Activated CD4-positive, alpha-beta T cell treated with anti-CD3 and anti-CD28 coated beads for 4 hours (primary cell): ENCODE measurements around the gene DPP4.
"Not testable (repeated sequence)": the region's sequence is repeated elsewhere in the genome, so short reads cannot be mapped to it uniquely, and the experiment has no call there.

Source experiments
- DNase-seq, 2 donors: peaks; one replicate each; pipeline ENCODE4 v3.0.0-alpha.2; 2020

The DPP4 gene

GRCh38 chr2:162056796-162057399 lies 17.1 kb downstream of the DPP4 start:
- DNase-seq: no peak

- DNase-seq: no peak
Observed at GRCh38 chr2:162053808-162054155, 20.2 kb downstream of the DPP4 start.

GRCh38 chr2:162053066-162053807 lies 20.8 kb downstream of the DPP4 start:
- no peak for DNase-seq

- no peak for DNase-seq
Observed at GRCh38 chr2:162050513-162050961, 23.5 kb downstream of the DPP4 start.

GRCh38 chr2:162049089-162049488 lies 24.9 kb downstream of the DPP4 start:
- not testable (repeated sequence) for DNase-seq

- no peak for DNase-seq
Observed at GRCh38 chr2:162044586-162044985, 29.4 kb downstream of the DPP4 start.

GRCh38 chr2:162043132-162043531 lies 30.9 kb downstream of the DPP4 start:
- DNase-seq: no peak

- DNase-seq: no peak
Observed at GRCh38 chr2:162041485-162041884, 32.5 kb downstream of the DPP4 start.

- no peak for DNase-seq
Observed at GRCh38 chr2:162038725-162039124, 35.3 kb downstream of the DPP4 start.

GRCh38 chr2:162037886-162038285 lies 36.1 kb downstream of the DPP4 start:
- no peak for DNase-seq

GRCh38 chr2:162037028-162037795 lies 36.8 kb downstream of the DPP4 start:
- DNase-seq: no peak

GRCh38 chr2:162035981-162036380 lies 38.0 kb downstream of the DPP4 start:
- DNase-seq: no peak

- no peak for DNase-seq
Observed at GRCh38 chr2:162030363-162031190, 43.4 kb downstream of the DPP4 start.

GRCh38 chr2:162029287-162029901 lies 44.6 kb downstream of the DPP4 start:
- no peak for DNase-seq

GRCh38 chr2:162028511-162028910 lies 45.5 kb downstream of the DPP4 start:
- DNase-seq: no peak

GRCh38 chr2:162025121-162025911 lies 48.7 kb downstream of the DPP4 start:
- no peak for DNase-seq

GRCh38 chr2:162022290-162022945 lies 51.6 kb downstream of the DPP4 start:
- no peak for DNase-seq

- no peak for DNase-seq
Observed at GRCh38 chr2:162021516-162022058, 52.4 kb downstream of the DPP4 start.

GRCh38 chr2:162018530-162018929 lies 55.5 kb downstream of the DPP4 start:
- DNase-seq: no peak

- DNase-seq: no peak
Observed at GRCh38 chr2:162017233-162017632, 56.8 kb downstream of the DPP4 start.

- no peak for DNase-seq
Observed at GRCh38 chr2:162016080-162016479, 57.9 kb downstream of the DPP4 start.
